HUDEP-2 (cell line): ENCODE data around the gene ACTL8.

Experiments
- DNase-seq, 76 experiments: peaks; one replicate each; lab custom pipeline; 2025; ENCODE audit not compliant: unreplicated experiment in 76 of 76; lab: John Stamatoyannopoulos, UW

Gene ACTL8

DNA sequence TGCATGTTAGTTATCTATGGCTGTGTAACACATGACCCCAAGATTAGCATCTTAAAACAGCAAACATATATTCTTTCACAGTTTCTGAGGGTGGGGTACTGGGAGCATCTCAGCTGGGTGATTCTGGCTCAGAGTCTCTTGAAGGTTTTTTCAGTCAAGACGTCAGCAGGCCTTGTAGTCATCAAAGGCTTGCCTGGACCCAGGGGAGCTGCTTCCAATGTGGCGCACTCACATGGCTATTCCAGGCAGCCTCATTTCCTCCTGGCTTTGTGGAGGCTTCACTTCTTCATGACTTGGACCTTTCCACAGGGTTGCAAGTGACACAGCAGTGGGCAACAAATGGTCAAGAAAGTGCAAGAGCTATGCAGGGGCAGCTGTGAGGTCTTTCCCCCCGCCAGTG is 114.7 kb downstream of the ACTL8 start:
- DNase-seq: no peak

GRCh38 chr1:17870679-17871078 is 115.5 kb downstream of the ACTL8 start:
- no peak for DNase-seq

- DNase-seq: no peak
Measured at GRCh38 chr1:17873007-17873675, 118.0 kb downstream of the ACTL8 start.

- no peak for DNase-seq
Measured at GRCh38 chr1:17874231-17874630, 119.1 kb downstream of the ACTL8 start.

DNA sequence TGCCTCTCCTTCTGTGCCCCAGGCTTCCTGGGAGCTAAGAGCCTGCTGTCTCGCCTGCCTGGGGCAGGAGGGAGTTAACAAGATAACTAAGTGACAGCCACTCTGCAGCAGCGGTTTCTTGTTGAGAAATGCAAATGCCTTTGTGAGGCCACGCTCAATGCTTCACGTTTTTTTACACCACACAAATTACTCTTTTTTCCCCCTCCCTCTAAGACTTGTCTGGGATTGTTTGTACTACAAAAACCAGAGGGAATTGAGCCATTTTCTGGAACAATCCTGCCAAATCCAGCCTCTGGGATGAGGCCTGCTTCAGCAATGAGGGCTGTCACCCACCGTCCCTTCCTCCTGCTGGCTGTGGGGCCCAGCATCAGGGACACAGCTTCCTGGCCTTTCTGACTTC is 119.6 kb downstream of the ACTL8 start:
- DNase-seq: no peak

DNA sequence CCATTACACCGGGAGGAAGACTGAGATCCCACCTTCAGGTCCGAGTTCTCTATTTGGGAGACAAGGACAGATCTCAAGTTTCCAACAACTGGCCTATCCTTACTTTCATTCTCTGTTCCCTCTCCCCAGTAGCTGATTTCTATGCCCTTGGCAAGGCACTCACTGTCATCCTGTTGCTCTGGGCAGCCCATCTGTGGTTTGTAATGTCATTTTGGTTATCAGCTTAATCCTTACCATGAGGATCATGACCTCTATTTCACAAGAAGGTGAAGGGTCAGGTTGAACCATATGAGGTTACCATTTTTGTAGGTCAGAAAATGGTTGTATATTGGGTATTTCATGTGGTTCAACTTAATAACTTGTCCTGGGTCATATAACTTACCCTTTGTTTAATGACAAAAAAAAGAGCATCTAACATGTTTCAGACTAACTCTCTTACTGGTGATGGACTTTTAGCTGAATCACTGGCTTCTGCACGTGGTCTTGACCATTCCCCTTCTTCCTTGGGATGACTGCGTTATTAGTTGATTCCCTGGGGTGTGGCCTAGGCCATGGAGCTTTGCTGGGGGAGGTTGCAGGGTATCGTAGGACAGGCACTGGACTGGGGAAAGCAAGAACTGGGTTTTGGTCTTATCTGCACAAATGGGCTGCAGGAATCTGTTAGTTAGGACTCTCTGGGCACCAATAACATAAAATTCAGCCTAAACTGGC is 120.2 kb downstream of the ACTL8 start:
- no peak for DNase-seq

- no peak for DNase-seq
Measured at GRCh38 chr1:17875882-17876280, 120.7 kb downstream of the ACTL8 start.
